NCI-H226 (cell line): ENCODE results near the gene RASSF8.

ENCODE experiments used
- DNase-seq: peaks from one replicate; pipeline ENCODE4 v3.0.0-alpha.2; 2015

The RASSF8 gene, protein sequence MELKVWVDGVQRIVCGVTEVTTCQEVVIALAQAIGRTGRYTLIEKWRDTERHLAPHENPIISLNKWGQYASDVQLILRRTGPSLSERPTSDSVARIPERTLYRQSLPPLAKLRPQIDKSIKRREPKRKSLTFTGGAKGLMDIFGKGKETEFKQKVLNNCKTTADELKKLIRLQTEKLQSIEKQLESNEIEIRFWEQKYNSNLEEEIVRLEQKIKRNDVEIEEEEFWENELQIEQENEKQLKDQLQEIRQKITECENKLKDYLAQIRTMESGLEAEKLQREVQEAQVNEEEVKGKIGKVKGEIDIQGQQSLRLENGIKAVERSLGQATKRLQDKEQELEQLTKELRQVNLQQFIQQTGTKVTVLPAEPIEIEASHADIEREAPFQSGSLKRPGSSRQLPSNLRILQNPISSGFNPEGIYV

DNA sequence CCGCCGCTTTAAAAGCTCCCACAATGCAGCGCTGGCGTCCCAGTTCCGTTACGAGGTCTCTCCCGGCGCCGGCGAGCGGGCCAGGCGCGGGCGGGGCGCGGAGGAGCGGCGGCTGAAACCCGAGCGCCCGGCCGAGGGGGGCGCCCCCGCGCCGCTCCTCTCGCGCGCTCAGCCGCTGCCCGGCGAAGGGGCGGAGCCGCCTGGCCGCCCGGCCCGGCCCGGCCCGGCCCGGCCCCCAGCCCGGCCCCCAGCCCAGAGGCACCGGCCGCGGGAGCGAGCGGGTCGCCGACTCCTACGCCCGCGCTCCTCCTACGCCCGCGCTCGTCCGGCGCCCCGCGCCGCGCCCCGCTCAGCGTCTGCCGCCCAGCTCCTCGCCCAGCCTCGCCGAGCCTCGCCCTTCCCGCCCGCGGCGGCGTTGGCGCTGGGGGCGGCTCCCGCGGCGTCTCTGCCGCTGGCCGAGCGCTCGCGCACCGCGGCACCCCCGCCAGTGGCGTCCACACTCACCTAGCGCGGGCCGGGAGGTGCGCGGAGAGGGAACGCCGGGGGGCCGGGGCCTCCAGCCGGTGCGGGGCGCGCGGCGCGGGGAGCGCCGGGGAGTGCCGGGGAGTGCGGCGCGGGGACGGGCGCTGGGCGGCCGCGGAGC is at the start of gene RASSF8:
Gene RASSF8 (plus strand): TSS at position 255 of the 643 bp plus-strand sequence. CDS start 96,662 bp downstream, outside the sequence.
- DNase-seq, result peak; percentile 66

DNA sequence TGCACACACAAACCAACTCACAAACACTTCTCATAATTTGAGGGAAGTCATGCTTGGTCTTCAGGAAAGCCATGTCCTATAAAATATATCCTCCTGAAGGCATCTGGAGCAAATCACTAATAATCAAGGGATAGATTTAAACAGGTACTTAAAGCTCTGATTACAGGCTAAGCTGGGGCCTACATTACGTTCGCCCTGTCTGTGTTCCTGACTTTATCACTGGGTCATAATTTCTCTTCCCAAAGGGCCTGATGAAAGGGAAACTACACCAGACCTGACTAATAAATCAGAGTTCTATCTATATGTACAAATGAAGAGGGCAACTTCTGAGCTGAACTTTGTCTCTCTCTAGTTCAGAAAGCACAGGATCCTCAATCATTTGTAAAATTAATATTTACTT is 43.9 kb upstream of the RASSF8 start:
- DNase-seq, result no peak

DNA sequence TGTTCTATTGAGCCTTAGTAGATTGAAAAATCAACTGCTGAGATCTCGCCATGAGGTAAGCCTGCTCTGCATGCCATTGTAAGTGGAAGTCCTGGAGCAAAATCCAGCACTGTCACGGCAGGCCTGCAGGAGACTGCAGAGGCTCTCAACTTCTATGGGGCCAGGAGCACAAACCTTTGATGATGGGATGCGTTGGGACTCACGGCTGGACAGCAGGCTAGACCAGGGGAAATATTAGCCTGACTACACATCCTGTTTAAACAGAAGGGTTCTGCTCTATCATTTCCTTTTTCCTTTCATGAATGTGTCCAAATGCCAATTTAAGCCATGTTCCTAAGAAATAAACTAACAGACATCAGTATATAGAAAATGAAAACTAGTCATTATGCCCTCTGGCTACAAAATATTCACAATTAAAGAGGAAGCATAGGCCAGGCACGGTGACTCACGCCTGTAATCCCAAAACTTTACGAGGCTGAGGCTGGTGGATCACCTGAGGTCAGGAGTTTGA is 33.9 kb upstream of the RASSF8 start:
- DNase-seq, result peak; percentile 55

DNA sequence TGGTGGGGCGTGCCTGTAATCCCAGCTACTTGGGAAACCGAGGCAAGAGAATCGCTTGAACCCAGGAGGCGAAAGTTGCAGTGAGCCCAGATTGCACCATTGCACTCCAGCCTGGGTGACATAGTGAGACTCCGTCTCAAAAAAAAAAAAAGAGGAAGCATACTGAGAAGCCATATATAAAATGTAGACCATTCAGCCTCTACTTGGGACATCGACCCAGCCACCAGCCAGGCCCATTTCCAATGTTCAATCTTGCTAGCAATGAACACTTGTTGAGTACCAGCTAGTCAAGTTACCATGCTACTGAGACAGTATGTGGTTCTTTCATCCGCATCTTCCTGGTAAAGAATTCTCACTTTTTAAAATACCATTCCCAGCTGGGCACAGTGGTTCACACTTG is 33.4 kb upstream of the RASSF8 start:
- no peak for DNase-seq

DNA sequence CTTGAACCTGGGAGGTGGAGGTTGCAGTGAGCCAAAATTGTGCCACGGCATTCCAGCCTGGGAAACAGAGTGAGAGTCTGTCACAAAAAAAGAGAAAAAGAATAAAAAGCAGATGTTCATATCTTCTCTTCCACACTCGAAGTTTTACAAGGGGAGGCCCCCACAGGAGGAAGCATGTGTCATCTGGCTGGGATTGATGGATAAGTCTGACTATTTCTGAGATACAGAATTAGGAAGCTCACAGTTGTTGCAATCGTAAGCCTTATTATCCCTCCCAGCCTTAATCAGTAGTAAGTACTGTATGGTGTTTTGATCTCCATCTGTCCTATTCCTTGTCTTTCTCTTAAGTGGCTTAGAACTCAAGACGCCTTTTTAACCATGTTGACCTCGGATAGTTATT is 31.9 kb upstream of the RASSF8 start:
- no peak for DNase-seq

DNA sequence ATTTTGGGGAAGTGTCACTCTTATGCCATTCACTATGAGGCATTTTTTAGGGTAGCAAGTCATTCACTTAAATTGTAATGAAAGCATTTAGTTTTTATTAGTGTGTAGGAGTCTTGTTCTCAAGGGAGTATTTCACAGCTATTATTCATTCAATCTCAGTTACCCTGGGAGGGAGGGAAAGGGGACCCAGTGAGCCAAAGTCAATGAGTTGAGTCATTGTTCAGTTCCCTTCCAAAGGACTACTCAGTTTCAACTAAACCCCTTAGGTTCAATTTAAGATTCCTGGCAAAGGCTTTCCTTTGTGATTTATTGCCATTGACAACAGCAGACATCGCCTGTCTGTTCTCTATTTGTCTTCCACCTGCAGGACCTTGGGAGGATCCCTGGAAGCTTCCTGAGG is 29.3 kb upstream of the RASSF8 start:
- DNase-seq, result peak; percentile 37

DNA sequence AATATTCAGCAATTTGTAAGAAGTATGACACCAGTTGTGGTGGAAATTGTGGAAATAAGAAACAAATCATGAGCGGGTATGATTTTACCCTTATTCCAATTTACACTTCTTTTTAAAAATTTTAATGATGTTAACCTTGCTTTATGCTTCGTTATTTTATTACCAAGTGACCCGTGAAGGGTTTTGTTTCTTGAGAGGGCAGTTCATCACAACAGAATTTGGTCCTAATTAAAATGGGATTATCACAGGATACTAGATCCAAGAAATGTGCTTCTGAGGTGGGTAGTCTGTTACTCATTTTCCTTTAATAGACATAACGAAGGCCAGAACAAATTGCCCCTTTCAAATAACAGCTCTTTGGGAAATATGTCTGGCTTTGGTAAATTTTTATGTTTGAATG is 25.5 kb upstream of the RASSF8 start:
- DNase-seq, result no peak

DNA sequence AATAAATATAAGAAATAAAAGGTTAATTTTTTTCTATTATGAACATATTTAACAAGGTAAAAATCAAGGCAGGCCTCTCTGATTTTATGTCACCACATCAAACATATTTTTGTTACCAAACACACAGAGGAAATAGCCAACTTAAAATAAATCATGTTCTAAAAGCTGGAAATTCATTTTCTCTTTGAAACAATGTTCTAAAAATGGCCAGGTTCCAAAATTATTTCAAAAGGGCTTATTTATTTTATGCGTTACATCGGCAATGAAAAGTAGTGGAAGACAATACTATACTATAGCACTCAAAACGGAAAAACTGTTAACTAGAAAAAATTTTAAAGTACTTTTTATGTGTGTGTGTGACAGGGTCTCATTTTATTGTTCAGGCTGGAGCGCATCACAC is 24.0 kb upstream of the RASSF8 start:
- DNase-seq, result no peak

DNA sequence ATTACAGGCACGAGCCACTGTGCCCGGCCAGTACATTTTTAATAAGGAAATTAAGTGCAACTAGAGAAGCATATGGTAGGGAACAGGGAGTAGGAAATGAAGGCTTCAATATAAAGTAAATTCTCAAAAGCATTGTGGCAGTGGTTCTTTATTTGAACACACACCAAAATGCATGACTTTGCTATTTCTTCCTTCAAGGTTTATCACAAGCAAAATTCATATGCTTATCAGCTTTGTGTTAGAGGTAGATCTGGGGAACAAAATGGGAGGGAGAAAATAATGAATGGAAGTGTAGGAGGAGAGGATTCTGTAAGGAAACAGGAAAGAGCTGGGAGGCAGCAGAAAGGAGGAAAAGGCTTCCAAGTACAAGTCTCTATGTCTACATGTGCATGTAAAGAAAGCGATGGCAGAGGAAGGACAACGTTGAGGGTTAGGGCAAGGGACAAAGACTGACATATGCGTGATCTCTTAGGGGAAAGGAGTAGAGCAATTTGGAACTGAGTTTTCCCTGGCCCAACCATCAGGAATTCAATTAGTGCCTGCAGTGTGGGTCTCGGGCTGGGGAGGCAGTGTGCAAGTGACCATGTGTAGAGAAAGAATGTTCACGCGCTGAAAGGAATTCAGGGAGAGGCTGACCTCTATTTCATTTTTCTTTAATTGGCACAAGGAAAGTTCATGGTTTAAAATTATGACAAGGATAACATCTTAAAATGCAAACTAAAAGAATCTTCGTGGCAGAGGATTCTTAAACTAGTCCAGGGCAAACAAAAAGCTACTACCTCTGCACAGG is 22.9 kb upstream of the RASSF8 start:
- no peak for DNase-seq

DNA sequence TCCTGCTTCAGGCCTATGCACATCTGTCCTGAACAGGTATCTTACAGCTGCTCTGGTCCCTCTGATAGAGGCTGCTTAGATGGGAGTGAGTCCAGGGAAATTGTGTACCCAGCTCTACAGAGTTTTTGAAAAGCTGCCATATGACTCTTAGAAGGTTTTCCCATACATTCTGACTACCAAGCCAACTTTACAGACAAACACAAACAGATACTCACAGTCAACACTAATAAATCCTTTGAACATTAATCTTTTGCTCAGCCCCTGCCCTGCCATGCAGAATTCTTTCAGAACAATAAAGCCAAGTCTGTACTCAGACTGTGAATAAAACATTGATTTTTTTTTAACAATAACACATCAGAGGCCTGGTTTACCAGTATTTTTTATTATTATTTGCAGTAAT is 21.4 kb upstream of the RASSF8 start:
- no peak for DNase-seq

DNA sequence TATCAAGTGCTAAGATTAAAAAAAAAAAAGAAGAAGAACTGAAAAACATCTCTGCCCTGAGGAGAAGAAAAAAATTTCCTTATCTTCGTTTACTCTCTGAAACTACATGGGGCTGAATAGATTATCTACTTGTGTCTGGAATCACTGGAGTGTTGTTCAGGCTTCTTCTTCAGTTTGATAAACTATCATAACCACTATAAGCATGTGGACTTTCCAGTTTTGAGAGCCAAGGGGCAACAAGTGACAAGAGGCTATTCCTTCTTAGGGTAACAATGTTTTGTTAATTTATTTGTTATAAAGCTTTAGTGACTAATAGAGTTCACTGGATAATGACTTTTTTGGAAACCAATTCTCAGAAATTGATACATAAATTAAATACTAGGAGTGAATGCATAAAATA is 19.9 kb upstream of the RASSF8 start:
- no peak for DNase-seq

DNA sequence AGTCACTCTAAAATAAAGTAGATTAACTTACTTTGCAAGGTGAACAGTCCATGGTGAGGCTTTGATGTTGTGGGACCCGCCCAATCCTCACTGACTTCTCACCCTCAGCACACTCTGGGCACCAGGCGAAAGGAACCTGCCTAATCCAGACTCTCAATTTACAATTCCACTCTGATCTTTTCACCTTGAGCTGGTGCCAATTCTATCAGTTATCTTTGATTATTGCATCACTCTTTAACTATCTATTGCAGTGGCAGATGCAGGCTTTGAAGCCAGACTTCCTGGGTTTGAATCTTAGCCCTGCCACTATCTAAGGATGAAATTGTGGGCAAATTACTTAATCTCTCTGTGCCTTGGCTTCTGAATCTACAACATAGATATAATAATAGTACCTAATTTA is 18.9 kb upstream of the RASSF8 start:
- no peak for DNase-seq

DNA sequence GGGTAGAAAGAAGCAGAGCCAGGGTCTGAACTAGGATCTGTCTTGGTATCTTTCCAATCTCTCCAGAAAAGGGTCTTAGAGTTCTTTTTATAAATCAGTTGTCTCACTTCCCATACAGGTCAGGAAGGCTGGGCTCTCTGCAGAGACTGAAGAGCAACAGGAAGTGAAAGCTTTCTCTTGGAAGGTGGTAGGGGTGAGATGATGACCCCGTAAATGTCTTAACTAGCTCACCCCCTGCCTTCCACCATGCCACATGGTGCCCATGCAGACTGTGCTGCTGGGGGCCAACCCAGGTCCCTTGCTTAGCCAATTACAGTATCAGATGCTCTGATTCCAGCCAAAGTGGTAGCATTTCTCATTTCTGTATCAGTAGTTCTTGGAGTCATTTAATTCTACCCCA is 17.6 kb upstream of the RASSF8 start:
- DNase-seq, result no peak

DNA sequence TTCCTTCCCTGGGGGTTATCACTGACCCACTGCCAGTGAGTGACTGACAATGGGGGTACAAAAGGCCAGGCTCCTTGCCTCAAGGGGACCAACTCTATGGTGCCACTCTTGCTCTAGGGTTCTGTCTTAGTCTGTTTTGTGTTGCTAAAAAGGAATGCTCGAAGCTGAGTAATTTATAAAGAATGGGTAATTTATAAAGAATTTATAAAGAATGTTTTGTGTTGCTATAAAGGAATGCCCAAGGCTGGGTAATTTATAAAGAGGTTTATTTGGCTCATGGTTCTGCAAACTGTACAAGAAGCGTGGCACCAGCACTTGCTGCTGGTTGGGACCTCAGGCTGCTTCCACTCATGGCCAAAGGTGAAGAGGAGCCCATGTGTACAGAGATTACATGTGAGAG is 15.8 kb upstream of the RASSF8 start:
- no peak for DNase-seq

DNA sequence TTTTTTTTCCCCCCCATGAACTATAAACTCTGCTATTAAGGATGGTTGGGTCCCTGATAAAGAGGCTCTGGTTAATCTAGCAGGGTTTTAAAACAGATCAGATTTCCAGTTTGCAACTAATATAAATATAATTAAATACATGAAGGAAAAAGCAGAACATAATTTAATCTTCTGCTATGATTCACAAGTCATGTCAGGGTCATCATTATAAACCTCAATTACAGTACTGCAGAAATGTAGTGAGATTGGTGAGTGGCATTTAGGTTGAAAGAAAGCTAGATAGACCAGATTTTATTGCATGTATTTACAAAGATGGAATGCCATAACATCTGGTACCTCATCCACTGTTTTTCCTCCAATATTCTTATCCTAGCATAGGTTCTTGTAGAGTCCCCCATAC is 14.5 kb upstream of the RASSF8 start:
- DNase-seq, result no peak

DNA sequence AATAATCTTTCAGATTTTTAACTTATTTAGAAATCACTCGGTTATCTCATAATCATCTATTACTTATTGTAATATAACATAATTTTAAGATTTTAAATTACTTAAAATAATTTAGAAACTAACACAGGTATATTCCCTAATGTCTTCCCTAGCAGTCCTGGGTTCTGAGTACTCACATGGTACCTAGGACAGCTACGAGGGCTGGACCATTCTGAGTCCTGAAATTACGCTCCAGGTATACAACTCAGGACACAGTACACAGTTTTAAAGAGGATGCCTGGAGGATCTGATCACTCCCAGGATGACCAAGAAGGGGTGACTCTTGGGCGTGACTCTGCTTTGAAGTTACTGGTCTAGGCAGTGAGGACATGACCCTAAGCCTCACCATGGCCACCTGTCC is 9.1 kb upstream of the RASSF8 start:
- no peak for DNase-seq

DNA sequence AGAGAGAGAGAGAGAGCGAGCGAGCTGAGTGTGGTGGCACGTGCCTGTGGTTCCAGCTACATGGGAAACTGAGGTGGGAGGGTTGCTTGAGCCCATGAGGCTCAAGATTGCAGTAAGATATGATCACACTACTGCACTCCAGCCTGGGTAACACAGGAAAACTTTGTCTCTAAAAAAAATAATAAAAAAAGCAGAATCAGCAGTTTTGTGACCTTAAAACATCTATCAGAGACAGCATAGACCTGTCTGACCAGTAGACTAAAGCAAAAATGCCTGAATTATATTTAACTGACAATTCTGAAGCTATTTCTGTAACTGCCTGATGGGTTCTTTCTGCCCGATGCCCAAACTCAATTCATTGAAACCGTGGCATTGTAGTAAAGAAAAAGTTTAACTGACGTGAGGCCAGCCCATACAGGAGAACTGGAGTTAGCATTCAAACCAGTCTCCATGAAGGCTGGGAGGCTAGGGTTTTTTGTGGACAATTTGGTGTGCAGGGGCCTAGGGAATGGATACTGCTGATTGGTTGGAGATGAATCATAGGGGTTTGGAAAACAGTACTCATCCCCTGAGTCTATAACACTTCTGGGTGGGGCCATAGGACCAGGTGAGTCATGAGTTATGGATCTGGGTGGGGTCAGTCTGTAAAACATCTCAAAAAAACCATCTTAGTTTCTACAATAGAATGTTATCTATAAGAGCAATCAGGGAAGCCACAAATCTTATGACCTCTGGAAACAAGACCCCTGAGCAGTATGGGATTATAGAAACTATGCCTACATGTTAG is 8.0 kb upstream of the RASSF8 start:
- no peak for DNase-seq

DNA sequence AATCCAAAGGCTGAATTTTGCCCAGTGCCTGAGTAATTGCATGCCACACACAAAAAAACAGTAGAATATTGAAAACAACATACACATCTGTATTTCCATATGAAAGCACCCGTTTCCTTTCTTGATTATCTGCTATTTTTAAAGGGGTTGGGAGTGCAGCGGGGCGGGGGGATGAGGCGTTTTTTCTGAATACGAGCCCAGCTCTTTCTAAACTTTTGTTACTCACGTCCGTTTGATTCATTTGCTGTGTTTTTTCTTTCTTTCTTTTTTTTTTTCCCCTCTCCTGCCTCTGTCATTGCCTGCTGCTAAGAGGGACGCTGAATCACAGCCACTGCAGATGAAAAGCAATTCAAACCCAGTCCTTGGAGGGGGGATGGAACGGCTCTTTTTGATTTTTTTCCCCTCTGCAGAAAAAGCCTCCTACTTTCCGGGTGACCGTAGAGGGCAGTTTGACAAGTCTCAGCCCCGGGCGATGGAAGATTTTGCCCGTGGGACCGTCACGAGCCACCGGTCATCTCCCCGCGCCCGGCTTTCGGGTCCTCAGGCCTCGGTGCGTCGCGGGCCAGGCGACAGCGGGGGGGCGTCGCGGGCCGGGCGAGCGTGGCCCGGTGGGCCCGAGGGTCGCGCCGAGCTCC is 572 bp upstream of the RASSF8 start:
- peak; percentile 29 for DNase-seq

DNA sequence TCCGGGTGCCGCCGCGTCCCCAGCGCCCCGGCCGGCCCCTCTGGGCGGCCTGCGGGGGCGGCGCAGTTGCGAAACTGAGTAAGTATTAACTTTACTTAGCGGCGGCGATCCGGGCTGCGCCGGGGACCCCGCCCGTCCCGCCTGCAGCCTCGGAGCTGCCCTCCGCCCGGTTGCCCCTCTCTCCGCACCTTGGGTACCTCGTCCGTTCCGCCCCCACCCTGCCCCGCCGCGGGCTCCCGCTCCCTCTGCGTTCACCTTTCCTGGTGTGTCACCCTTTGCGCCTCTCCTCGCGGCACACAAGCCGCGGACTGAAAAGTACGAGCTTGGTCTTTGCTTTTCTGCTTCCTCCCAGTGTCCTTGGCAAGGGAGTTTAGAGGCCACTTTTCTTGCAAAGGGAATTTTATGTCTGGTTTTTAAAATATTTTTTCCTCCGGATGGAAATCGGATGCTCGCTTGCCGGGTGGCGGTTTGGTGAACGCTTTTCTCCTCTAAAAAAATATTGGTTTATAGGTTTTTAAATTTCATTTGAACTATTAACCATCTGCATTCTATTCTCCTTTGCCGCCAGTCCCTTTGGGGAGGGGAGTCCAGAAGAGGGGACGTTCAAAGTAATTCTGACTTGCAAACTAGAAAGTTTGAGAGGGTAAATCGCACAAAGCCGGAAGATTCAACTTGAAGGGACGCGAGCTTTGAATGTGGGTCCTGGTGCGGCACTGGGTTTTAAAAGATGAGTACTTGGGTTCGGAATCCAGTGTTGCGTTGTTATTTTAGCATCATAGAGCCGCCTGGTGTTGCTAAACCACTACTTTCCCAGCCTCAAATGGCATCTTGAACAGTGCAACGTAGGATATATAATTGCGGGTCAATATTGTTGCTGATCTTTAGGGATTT is 834 bp downstream of the RASSF8 start:
- peak; percentile 71 for DNase-seq

DNA sequence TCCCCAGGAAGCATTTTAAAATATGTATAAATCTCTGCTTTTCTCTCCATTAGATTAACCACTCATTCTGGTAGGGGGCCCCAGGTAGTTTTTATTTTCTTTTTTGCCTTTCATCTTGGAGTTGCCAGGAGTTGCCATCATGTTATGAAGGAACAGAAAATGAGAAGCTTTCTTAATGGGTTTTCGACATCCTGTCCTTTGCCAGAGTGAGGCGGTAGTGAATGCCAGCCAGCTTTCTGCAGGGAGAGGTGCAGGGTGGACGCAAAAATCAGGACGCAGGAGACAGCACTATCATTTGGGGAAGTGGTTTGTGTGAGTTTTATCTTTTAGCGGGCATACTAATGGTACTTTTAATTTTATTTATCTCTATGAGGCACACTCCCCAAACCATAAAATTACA is 1.7 kb downstream of the RASSF8 start:
- peak; percentile 52 for DNase-seq

DNA sequence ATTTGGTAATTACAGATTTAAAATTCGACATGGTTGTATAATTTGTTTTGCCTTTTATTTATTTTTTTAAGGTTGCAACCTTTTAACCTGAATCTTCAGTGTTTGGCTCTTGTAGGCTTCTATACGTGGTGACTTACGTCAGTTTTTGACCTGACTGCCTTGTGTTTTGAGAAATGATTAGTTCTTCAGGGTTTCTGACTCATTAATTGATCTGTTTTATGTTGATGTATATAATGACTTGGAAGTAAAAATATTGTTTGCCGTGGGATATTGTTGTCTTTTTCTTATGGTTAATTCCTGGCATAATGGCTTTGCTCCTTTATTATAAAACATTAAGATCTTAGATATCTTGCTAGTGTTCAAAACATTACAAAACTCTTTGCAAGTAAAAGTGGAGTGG is 2.5 kb downstream of the RASSF8 start:
- DNase-seq, result no peak
